ENCODE data around the gene PDE3B. TPM values are rescaled to one million over a fixed set of nuclear protein-coding genes. Genes with fewer than 3 reads are reported as not detected.

PDE3B gene
- total RNA-seq, 4 donors from 2014 or later = 1.2 to 12.6 (median 2.1) TPM

DNA sequence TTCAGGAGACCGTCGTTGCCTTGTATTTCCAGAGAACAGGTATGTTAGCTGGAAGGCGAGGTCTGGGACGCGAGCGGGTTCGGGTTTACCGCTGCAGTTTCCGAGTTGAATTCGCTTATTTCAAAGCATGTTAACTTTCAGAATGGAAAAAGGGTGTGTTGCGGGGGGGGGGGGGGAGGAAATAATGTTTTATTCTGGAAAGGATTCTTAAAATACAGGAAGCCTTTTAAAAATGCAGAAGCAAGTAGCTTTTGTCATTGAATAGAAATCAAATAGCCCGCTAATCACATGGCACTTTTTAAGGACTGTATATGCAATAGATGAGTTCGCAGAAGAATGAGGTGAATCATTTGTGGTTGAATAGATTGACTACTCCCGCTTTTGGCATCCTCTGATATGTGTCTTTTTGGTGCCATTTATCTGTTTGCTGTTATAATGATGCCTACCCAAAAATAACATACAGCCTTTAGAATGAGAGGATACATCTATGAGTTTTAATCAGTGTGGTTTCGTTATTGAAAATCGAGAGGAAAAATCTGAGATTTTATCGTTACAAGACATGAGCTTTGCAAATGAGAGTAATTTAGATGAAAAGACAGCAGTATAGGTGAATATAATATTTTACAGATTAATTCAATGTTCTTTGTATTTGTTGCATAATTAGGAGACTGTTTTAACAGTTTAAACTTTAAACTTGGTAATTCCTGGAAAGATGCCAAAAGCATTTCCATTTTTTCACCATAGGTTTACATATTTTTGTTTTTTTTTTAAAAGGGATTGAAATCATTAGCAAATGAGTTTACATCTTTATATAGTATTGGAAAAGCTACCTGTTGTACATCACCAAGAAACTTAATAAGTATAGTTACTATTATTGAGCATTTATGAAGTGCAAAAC is 1.7 kb downstream of the PDE3B start:
- Histone ChIP-seq H3K27me3 (peaks cover 0 to 47% (median 0%) of the 10 kb centered on the region in 4 donors), H3K4me3 (peak overlapping the region; percentile 50 to 82 (median 72)), H3K9me3 (no peaks in the 10 kb centered on the region), H3K27ac (peak overlapping the region in 3 of 4 donors; percentile 80 to 90 (median 88)), H3K4me1 (peaks cover 0 to 29% (median 7%) of the 10 kb centered on the region in 3 donors), H3K36me3 (no peaks in the 10 kb centered on the region)
- DNase-seq = no peak
- intact Hi-C loops (cut with DNase I) = loop anchor here (10.0 kb wide), 1 partner anchor 250 kb away; the partner anchor contains the start of gene CYP2R1
- TF ChIP-seq, protein P1, sequence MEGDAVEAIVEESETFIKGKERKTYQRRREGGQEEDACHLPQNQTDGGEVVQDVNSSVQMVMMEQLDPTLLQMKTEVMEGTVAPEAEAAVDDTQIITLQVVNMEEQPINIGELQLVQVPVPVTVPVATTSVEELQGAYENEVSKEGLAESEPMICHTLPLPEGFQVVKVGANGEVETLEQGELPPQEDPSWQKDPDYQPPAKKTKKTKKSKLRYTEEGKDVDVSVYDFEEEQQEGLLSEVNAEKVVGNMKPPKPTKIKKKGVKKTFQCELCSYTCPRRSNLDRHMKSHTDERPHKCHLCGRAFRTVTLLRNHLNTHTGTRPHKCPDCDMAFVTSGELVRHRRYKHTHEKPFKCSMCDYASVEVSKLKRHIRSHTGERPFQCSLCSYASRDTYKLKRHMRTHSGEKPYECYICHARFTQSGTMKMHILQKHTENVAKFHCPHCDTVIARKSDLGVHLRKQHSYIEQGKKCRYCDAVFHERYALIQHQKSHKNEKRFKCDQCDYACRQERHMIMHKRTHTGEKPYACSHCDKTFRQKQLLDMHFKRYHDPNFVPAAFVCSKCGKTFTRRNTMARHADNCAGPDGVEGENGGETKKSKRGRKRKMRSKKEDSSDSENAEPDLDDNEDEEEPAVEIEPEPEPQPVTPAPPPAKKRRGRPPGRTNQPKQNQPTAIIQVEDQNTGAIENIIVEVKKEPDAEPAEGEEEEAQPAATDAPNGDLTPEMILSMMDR (IDR thresholded peaks at IDR 0.05) = no peak
- no peak for TF ChIP-seq POLR2A (IDR thresholded peaks at IDR 0.05)
- 7% methylated on average over 17 of the region's 17 CpGs for WGBS, 2 donors

- intact Hi-C loops (cut with DNase I) = loop anchor here (10.0 kb wide), 1 partner anchor 249 kb away; the partner anchor contains the start of gene CYP2R1
- Histone ChIP-seq H3K36me3 (no peaks in the 10 kb centered on the region), H3K4me1 (peaks cover 0 to 29% (median 7%) of the 10 kb centered on the region in 3 donors), H3K27me3 (peaks cover 0 to 47% (median 0%) of the 10 kb centered on the region in 4 donors), H3K9me3 (no peaks in the 10 kb centered on the region), H3K4me3 (peak overlapping the region in 3 of 4 donors; percentile 61 to 82 (median 82)), H3K27ac (no peak overlapping the region)
- WGBS, 2 donors = 79 to 83% methylated on average over 6 of the region's 6 CpGs
- TF ChIP-seq, protein P1 (IDR thresholded peaks at IDR 0.05) = no peak
- no peak for TF ChIP-seq POLR2A (IDR thresholded peaks at IDR 0.05)
- no peak for DNase-seq
These were observed 2.6 kb downstream of the PDE3B start for GRCh38 chr11:14645985-14646900.

DNA sequence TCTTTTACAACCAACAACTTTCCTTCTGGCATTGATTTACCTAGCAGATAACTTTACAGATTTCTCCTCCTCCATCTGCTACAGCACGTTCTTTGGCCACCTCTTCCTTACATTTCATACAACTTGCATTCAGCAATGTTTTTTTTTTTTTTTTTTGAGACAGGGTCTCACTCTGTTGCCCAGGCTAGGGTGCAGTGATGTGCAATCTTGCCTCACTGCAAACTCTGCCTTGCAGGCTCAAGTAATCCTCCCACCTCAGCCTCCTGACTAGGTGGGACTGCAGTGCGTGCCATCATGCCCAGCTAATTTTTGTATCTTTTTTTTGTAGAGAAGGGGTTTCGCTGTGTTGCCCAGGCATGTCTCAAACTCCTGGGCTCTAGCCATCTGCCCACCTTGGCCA is 6.5 kb downstream of the PDE3B start:
- no peaks in the 10 kb centered on the region for H3K9me3 ChIP-seq
- H3K4me1 ChIP-seq = peaks cover 0 to 9% (median 0%) of the 10 kb centered on the region in 3 donors
- peaks cover 0 to 23% (median 0%) of the 10 kb centered on the region in 4 donors for H3K27me3 ChIP-seq
- no peak for DNase-seq
- H3K36me3 ChIP-seq = no peaks in the 10 kb centered on the region
- H3K27ac ChIP-seq = no peak overlapping the region
- 88 to 95% methylated on average over 3 of the region's 3 CpGs for WGBS, 2 donors
- no peak for TF ChIP-seq POLR2A (IDR thresholded peaks at IDR 0.05)
- TF ChIP-seq, protein P1 (IDR thresholded peaks at IDR 0.05) = no peak
- intact Hi-C loops (cut with DNase I) = no loop called here
- no peak overlapping the region for H3K4me3 ChIP-seq

DNA sequence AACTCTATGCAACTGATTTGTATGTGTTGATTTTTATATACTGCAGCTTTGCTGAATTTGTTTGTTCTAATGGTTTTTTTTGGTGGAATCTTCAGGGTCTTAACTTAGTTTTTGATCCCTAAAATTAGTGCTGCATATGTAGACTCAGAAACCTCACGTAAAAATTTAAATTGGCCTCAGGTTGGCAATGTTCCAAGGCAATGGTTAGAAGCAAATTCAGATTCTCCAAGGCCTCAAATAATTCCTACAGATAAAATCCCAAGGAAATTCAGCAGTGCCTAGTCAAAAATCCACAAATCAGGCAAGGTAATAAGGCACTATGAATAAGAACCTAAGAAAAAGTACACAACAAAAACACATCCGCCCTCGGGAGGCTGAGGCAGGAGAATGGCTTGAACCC is 9.5 kb downstream of the PDE3B start:
- no peaks in the 10 kb centered on the region for H3K9me3 ChIP-seq
- TF ChIP-seq, protein P1 (IDR thresholded peaks at IDR 0.05) = no peak
- TF ChIP-seq POLR2A (IDR thresholded peaks at IDR 0.05) = no peak
- H3K4me3 ChIP-seq = no peak overlapping the region
- no peak overlapping the region for H3K27ac ChIP-seq
- WGBS, 2 donors = 79 to 83% methylated on average over 3 of the region's 3 CpGs
- H3K27me3 ChIP-seq = no peaks in the 10 kb centered on the region
- no peaks in the 10 kb centered on the region for H3K36me3 ChIP-seq
- no peak for DNase-seq
- intact Hi-C loops (cut with DNase I) = no loop called here
- H3K4me1 ChIP-seq = no peaks in the 10 kb centered on the region
